Body of pancreas (tissue), 4 donors: ENCODE results near the gene SART3.

Source experiments
- CTCF ChIP-seq, 7 experiments: fragments of 450-650 bp in 4 of 7; fragments of 200-600 bp in 3 of 7; sonication (generic) in 3 of 7; IDR thresholded peaks; one replicate each; pipeline ENCODE4 v1.5.1; 2016 to 2019; ENCODE audit warnings: antibody characterized with exemption in 7 of 7
- POLR2A ChIP-seq, 3 donors: fragments of 450-650 bp; IDR thresholded peaks; one replicate each; pipeline ENCODE4 v1.6.1; 2016; ENCODE audit warnings: antibody characterized with exemption in 3 of 3, mild to moderate bottlenecking in 2 of 3

- TF ChIP-seq CTCF (IDR thresholded peaks at IDR 0.05) (no peak), POLR2A (IDR thresholded peaks at IDR 0.05) (peak; percentile 84 to 95 (median 94))
Measured at GRCh38 chr12:108562348-108563135, 1.6 kb upstream of the SART3 start, which contains the start of gene ISCU.
